ENCODE measurements around the gene CBARP.

Gene CBARP

DNA sequence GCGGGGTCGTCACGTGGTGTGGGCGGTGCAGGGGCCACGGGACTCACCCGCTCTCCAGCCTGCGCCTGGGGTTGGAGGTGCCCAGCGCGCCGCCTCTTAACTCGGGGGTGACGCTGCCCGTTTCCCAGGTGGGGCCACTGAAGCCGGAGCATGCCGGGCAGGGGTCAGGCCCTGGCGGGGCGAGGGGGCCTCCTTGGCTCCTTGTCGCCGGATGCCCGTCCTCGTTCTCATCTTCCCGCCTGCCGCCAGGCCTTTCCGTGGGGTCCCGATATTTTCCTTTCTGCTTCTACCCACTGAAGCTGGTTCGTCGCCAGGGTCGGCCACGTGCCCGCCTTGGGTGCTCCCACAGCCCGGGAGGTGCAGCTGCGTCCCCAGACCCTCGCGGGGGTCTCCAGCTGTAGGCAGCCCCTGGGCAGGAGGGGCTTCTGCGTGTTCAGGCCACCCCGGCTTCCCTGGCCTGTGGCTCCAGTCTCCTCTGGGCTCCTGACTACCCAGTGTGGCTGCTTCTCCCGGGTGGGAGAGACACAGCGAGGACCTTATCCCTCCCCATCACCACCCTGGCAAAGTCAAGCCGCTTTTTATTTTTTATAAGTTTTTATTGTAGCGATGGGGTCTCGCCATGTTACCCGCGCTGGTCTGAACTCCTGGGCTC, 38.3 kb upstream of the CBARP start:
- peaks cover 19% of the 10 kb centered on the region for H3K79me2 ChIP-seq (ENCODE audit: insufficient read depth, low read length)
- H3K27me3 ChIP-seq (ENCODE audit: low read length): no peaks in the 10 kb centered on the region
- no peak overlapping the region for H2AFZ ChIP-seq (ENCODE audit: low read depth, low read length, severe bottlenecking)
- no peaks in the 10 kb centered on the region for H3K9me3 ChIP-seq (ENCODE audit: insufficient read depth, low read length)
- peaks cover 6% of the 10 kb centered on the region; the same call in 1 of the 2 replicates for H3K36me3 ChIP-seq (ENCODE audit: low read length)
- peak overlapping the region; percentile 66 for H3K4me3 ChIP-seq (ENCODE audit: insufficient read depth, low read length, poor library complexity, severe bottlenecking)
- H3K9ac ChIP-seq (ENCODE audit: low read length): peak overlapping the region; percentile 96
- peak overlapping the region; percentile 81 for H3K4me2 ChIP-seq (ENCODE audit: low read depth, low read length, poor library complexity, severe bottlenecking)
- H3K9me2 ChIP-seq (replicated peaks; ENCODE audit: insufficient read depth, low read length): no peaks in the 10 kb centered on the region
- peaks cover 43% of the 10 kb centered on the region for H3F3A ChIP-seq (ENCODE audit: insufficient read depth)
- peak overlapping the region; percentile 84 for H3K27ac ChIP-seq (ENCODE audit: low read depth, low read length)
- TF ChIP-seq, protein P1, sequence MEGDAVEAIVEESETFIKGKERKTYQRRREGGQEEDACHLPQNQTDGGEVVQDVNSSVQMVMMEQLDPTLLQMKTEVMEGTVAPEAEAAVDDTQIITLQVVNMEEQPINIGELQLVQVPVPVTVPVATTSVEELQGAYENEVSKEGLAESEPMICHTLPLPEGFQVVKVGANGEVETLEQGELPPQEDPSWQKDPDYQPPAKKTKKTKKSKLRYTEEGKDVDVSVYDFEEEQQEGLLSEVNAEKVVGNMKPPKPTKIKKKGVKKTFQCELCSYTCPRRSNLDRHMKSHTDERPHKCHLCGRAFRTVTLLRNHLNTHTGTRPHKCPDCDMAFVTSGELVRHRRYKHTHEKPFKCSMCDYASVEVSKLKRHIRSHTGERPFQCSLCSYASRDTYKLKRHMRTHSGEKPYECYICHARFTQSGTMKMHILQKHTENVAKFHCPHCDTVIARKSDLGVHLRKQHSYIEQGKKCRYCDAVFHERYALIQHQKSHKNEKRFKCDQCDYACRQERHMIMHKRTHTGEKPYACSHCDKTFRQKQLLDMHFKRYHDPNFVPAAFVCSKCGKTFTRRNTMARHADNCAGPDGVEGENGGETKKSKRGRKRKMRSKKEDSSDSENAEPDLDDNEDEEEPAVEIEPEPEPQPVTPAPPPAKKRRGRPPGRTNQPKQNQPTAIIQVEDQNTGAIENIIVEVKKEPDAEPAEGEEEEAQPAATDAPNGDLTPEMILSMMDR (IDR thresholded peaks at IDR 0.05; ENCODE audit: insufficient read depth, low read length, poor library complexity, severe bottlenecking): no peak
- TF ChIP-seq EZH2phosphoT487 (conservative IDR thresholded peaks at IDR 0.05; ENCODE audit: low read length): no peak
- H4K20me1 ChIP-seq (ENCODE audit: low read depth, low read length): no peaks in the 10 kb centered on the region; the same call in 1 of the 2 replicates

DNA sequence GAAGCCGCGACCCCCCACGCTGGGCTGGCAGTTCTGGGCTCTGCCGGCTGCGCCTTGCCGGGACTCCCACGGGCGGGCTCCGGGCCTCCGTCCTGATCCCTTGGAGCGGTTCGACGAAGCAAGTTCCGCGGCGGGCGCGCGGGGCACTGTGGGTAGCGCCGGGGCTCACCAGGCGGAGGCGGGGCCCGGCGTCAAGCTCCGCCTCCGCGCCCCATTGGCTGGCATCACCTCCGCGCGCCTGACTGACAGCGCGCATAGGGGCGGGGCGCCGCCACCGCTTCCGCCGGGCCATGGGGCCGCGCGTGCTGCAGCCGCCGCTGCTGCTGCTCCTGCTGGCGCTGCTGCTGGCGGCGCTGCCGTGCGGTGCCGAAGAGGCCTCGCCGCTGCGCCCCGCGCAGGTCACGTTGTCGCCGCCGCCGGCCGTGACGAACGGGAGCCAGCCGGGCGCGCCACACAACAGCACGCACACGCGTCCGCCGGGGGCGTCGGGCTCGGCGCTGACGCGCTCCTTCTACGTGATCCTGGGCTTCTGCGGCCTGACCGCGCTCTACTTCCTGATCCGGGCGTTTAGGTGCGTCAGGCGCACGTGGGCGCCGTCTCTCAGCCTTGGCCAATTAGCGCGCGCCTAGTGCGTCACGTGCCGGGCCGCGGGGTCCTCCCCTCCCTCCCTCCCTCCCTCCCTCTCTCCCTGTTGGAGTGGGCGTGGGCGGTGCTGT, 37.6 kb upstream of the CBARP start, which contains the start of gene FAM174C:
Gene FAM174C (plus strand): TSS at position 271 of the 716 bp plus-strand sequence. CDS start 20 bp downstream, at position 291.
- TF ChIP-seq, protein P1 (IDR thresholded peaks at IDR 0.05; ENCODE audit: insufficient read depth, low read length, poor library complexity, severe bottlenecking): no peak
- TF ChIP-seq EZH2phosphoT487 (conservative IDR thresholded peaks at IDR 0.05; ENCODE audit: low read length): no peak
- no peaks in the 10 kb centered on the region for H3K9me2 ChIP-seq (replicated peaks; ENCODE audit: insufficient read depth, low read length)
- H3K4me2 ChIP-seq (ENCODE audit: low read depth, low read length, poor library complexity, severe bottlenecking): peak within 1 kb of the TSS; percentile 81
- H3K36me3 ChIP-seq (ENCODE audit: low read length): peaks cover 6% of the 10 kb centered on the region
- no peaks in the 10 kb centered on the region for H3K9me3 ChIP-seq (ENCODE audit: insufficient read depth, low read length)
- H3F3A ChIP-seq (ENCODE audit: insufficient read depth): peaks cover 49% of the 10 kb centered on the region
- H3K9ac ChIP-seq (ENCODE audit: low read length): peak within 1 kb of the TSS; percentile 96
- peaks cover 25% of the 10 kb centered on the region for H3K79me2 ChIP-seq (ENCODE audit: insufficient read depth, low read length)
- peak within 1 kb of the TSS; percentile 88 for H3K27ac ChIP-seq (ENCODE audit: low read depth, low read length)
- H3K4me3 ChIP-seq (ENCODE audit: insufficient read depth, low read length, poor library complexity, severe bottlenecking): peak within 1 kb of the TSS; percentile 66
- no peak within 1 kb of the TSS for H2AFZ ChIP-seq (ENCODE audit: low read depth, low read length, severe bottlenecking)
- H3K27me3 ChIP-seq (ENCODE audit: low read length): no peaks in the 10 kb centered on the region
- H4K20me1 ChIP-seq (ENCODE audit: low read depth, low read length): no peaks in the 10 kb centered on the region; the same call in 1 of the 2 replicates

DNA sequence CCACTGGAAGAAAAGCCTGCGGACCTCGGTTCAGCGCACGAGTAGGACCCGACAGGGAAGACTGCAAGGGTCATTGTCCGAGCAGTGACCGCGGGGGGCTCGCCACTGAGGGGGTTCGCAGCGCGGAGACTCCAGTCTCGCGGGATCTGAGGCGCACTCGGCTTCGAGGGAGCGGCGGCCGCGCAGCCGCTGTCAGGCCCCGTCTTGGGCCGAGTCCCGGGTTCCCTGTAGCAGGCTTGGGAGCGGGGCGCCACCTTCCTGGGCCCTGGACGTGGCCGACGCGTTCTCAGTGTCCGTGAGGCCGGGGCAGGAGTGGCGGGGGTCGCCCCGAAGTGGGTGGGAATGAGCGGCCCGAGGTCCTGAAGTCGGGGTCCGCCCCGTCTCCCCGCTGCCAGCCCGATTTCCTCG, 37.1 kb upstream of the CBARP start:
- Histone ChIP-seq H3K9me3 (ENCODE audit: insufficient read depth, low read length) (no peaks in the 10 kb centered on the region), H3K27me3 (ENCODE audit: low read length) (no peaks in the 10 kb centered on the region), H3K9me2 (replicated peaks; ENCODE audit: insufficient read depth, low read length) (no peaks in the 10 kb centered on the region), H2AFZ (ENCODE audit: low read depth, low read length, severe bottlenecking) (no peak overlapping the region), H4K20me1 (ENCODE audit: low read depth, low read length) (no peaks in the 10 kb centered on the region; the same call in 1 of the 2 replicates), H3K4me2 (ENCODE audit: low read depth, low read length, poor library complexity, severe bottlenecking) (peak overlapping the region; percentile 49), H3K27ac (ENCODE audit: low read depth, low read length) (peak overlapping the region; percentile 88), H3K79me2 (ENCODE audit: insufficient read depth, low read length) (peaks cover 31% of the 10 kb centered on the region), H3K36me3 (ENCODE audit: low read length) (peaks cover 6% of the 10 kb centered on the region), H3F3A (ENCODE audit: insufficient read depth) (peaks cover 55% of the 10 kb centered on the region), H3K4me3 (ENCODE audit: insufficient read depth, low read length, poor library complexity, severe bottlenecking) (peak overlapping the region; percentile 47), H3K9ac (ENCODE audit: low read length) (peak overlapping the region; percentile 96)
- TF ChIP-seq, protein P1 (IDR thresholded peaks at IDR 0.05; ENCODE audit: insufficient read depth, low read length, poor library complexity, severe bottlenecking): no peak
- TF ChIP-seq EZH2phosphoT487 (conservative IDR thresholded peaks at IDR 0.05; ENCODE audit: low read length): no peak

All from SU-DHL-6 (cell line).